ENCODE measurements around the gene C20orf202.
A peak's percentile ranks its signal among the peaks of the same experiment; 100 is the strongest.

The C20orf202 gene

DNA sequence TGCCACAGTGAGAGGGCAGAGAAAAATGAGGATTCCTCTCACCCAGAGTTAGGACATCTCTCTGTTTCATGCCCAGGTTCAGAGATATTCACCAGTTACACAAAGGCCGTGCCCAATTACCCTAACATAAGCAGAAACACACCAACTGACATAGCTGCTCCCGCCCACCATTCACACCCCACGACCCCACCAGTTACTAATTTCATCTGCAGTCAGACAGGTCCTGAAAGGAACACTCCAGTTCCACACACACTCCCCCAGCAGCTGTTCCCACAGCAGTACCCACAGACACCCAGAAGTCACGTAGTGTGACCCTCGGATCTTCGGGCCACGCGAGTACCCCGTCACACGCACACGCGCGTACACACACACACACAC, 19.0 kb upstream of the C20orf202 start:
- no peak overlapping the region for H3K27ac ChIP-seq
- H3K9me3 ChIP-seq, result no peaks in the 10 kb centered on the region
- H3K36me3 ChIP-seq, result peaks cover 3% of the 10 kb centered on the region
- TF ChIP-seq, protein P1, sequence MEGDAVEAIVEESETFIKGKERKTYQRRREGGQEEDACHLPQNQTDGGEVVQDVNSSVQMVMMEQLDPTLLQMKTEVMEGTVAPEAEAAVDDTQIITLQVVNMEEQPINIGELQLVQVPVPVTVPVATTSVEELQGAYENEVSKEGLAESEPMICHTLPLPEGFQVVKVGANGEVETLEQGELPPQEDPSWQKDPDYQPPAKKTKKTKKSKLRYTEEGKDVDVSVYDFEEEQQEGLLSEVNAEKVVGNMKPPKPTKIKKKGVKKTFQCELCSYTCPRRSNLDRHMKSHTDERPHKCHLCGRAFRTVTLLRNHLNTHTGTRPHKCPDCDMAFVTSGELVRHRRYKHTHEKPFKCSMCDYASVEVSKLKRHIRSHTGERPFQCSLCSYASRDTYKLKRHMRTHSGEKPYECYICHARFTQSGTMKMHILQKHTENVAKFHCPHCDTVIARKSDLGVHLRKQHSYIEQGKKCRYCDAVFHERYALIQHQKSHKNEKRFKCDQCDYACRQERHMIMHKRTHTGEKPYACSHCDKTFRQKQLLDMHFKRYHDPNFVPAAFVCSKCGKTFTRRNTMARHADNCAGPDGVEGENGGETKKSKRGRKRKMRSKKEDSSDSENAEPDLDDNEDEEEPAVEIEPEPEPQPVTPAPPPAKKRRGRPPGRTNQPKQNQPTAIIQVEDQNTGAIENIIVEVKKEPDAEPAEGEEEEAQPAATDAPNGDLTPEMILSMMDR (IDR thresholded peaks at IDR 0.05), result no peak
- H3K4me1 ChIP-seq (ENCODE audit: control insufficient read depth in 1 of 2, insufficient read depth in 1 of 2, low read depth in 1 of 2, low read length in 1 of 2), result peaks cover 0 to 5% of the 10 kb centered on the region in 2 experiments
- H3K4me3 ChIP-seq (ENCODE audit: low read depth in 1 of 2, low read length in 1 of 2), result no peak overlapping the region
- H3K27me3 ChIP-seq, result peaks cover 75% of the 10 kb centered on the region

DNA sequence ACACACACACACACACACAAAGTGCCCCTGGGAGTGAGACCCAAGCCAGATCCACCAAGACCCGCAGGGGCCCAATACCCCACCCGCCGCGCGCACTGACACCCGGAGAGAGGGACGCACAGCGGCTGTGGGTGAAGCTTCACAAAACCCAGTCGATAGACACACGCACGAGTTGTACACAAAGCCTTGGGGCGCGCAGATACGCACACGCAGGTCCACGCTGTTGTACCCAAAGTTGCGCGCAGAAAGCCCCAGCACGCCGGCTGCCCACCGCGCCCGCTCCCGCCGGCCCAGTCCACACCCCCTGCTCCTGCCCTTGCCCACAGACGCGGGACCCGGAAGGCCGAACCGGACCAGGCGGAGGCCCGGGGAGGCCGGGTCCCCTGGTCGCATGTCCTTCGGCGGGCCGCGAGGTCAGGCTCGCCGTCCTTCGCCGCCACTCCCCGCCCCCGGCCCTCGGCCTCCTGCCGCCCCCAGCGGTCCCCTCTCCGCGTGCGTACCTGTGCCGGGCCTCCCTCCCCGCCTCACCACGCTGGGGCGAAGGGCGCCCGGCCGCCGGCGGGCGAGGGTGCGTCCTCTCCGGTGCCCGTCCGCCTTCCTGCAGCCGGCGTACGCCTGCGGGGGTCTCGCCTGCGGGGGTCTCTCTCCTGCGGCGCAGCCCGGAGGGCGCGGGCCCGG, 18.5 kb upstream of the C20orf202 start, which contains the start of gene TMEM74B:
TSS of gene TMEM74B (minus strand) at position 344 of the 678 bp plus-strand sequence. CDS start 1,180 bp downstream, outside the sequence.
- Histone ChIP-seq H3K27me3 (peaks cover 78% of the 10 kb centered on the region), H3K36me3 (peaks cover 3% of the 10 kb centered on the region), H3K4me3 (ENCODE audit: low read depth in 1 of 2, low read length in 1 of 2) (peak within 1 kb of the TSS in 1 of 2 experiments; percentile 4), H3K9me3 (no peaks in the 10 kb centered on the region), H3K27ac (no peak within 1 kb of the TSS), H3K4me1 (ENCODE audit: control insufficient read depth in 1 of 2, insufficient read depth in 1 of 2, low read depth in 1 of 2, low read length in 1 of 2) (peaks cover 0 to 5% of the 10 kb centered on the region in 2 experiments)
- TF ChIP-seq, protein P1 (IDR thresholded peaks at IDR 0.05), result no peak

DNA sequence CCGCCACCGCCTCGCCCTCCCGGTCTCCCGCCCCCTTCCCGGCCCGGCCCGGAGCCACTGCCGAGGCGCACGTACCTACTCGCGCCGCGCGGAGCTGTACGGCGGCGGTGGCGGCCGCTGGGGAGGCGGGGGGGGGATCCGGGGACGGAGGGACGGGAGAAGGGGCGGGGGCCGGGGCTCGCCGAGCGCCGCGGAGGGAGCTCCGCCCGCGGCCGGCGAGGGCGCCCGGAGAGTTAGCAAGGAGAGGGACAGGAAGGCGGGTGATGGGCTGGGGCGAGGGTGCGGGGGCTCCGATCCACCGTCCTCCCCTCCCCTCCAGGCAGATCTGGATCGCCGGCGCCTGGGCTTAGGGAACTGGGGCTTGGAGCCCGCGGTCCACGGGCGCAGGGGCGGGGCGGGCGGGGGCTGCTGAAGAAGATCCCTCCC, 17.9 kb upstream of the C20orf202 start:
- TF ChIP-seq, protein P1 (IDR thresholded peaks at IDR 0.05), result no peak
- Histone ChIP-seq H3K4me3 (ENCODE audit: low read depth in 1 of 2, low read length in 1 of 2) (peak overlapping the region in 1 of 2 experiments; percentile 4), H3K4me1 (ENCODE audit: control insufficient read depth in 1 of 2, insufficient read depth in 1 of 2, low read depth in 1 of 2, low read length in 1 of 2) (peaks cover 0 to 5% of the 10 kb centered on the region in 2 experiments), H3K27ac (no peak overlapping the region), H3K36me3 (peaks cover 3% of the 10 kb centered on the region), H3K27me3 (peaks cover 81% of the 10 kb centered on the region), H3K9me3 (no peaks in the 10 kb centered on the region)

DNA sequence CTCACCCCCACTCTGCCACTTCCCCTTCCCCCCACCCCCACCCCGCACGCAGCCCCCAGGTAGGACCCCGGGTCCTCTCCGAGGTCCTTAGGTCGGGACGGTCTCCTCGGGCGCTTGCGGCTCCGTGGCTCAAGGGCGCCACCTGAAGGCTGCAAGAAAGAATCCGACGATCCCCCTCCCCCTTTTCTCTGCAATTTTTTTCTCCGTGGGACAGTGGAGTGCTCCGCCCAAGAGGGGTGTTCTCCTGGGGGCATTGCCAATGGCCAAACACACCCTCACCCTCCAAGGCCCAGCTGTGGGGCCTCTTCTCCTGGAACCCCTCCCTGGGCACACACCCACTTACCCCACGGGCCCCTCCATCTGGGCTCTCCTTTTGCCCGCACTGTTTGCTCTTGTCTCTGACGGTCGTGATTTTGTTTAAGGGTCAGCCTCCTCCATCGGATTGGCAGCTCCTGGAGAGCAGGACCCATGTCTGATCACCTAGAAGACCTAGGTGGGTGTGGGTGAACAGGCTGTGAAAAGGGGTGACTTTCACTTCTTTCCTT, 17.4 kb upstream of the C20orf202 start:
- H3K9me3 ChIP-seq, result no peaks in the 10 kb centered on the region
- no peak overlapping the region for H3K27ac ChIP-seq
- TF ChIP-seq, protein P1 (IDR thresholded peaks at IDR 0.05), result no peak
- H3K36me3 ChIP-seq, result peaks cover 2% of the 10 kb centered on the region
- H3K4me1 ChIP-seq (ENCODE audit: control insufficient read depth in 1 of 2, insufficient read depth in 1 of 2, low read depth in 1 of 2, low read length in 1 of 2), result peaks cover 0 to 5% of the 10 kb centered on the region in 2 experiments
- peak overlapping the region in 1 of 2 experiments; percentile 4 for H3K4me3 ChIP-seq (ENCODE audit: low read depth in 1 of 2, low read length in 1 of 2)
- H3K27me3 ChIP-seq, result peaks cover 86% of the 10 kb centered on the region

DNA sequence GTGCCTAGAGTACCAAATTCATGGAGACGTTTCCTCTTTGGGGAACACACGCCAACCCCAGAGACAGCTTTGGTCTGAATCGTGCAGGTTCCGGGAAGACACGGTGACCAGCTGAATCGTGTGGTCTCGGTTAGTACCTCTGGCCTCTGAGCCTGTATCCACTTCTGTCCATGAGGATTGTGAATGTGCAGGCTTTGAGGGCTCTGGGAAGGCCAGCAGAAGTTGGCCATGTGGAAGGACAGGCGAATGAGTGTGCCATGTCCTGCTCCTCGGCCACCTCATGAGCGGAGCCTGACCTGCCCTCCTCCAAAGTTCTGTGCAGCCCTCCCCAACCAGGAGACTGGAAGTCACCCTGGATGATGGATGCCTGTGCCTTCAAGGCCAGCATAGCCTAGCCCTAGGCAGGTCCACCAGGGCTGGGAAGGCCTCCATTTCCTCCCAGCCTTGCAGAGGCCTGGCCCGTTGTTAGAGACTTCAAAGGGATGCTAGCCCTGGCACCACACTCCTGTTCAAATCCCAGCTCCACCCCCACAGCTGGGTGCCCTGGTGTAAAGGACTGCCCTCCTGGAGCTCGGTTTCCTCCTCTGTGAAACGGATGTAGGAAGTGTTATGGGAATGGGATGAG, 16.8 kb upstream of the C20orf202 start:
- Histone ChIP-seq H3K9me3 (no peaks in the 10 kb centered on the region), H3K4me1 (ENCODE audit: control insufficient read depth in 1 of 2, insufficient read depth in 1 of 2, low read depth in 1 of 2, low read length in 1 of 2) (peaks cover 0 to 5% of the 10 kb centered on the region in 2 experiments), H3K27me3 (peaks cover 90% of the 10 kb centered on the region), H3K27ac (no peak overlapping the region), H3K4me3 (ENCODE audit: low read depth in 1 of 2, low read length in 1 of 2) (no peak overlapping the region), H3K36me3 (no peaks in the 10 kb centered on the region)
- TF ChIP-seq, protein P1 (IDR thresholded peaks at IDR 0.05), result no peak
